HUES48 (cell line): ENCODE results near the gene CRYGN.
A peak's percentile ranks its signal among the peaks of the same experiment; 100 is the strongest.

Source experiments
- H3K27ac ChIP-seq: one replicate; pipeline ENCODE4 v1.7.0; 2013; ENCODE audit warnings: low read depth, low read length, inconsistent platforms
- H3K27me3 ChIP-seq: 2 replicates; pipeline ENCODE4 v1.6.1; 2013; ENCODE audit warnings: mild to moderate bottlenecking, low read length; ENCODE audit not compliant: control insufficient read depth, insufficient read depth
- H3K36me3 ChIP-seq: 2 replicates; pipeline ENCODE4 v1.6.1; 2013; ENCODE audit warnings: low read length; ENCODE audit not compliant: control insufficient read depth, insufficient read depth
- H3K4me1 ChIP-seq: 2 replicates; pipeline ENCODE4 v1.6.1; 2013; ENCODE audit warnings: mild to moderate bottlenecking, low read length; ENCODE audit not compliant: control insufficient read depth, insufficient read depth
- H3K4me3 ChIP-seq: 2 replicates; pipeline ENCODE4 v1.5.1; 2013; ENCODE audit warnings: mild to moderate bottlenecking, low read depth, low read length
- H3K9ac ChIP-seq: 2 replicates; pipeline ENCODE4 v1.6.1; 2013; ENCODE audit warnings: mild to moderate bottlenecking, low read depth, low read length, moderate library complexity
- H3K9me3 ChIP-seq: 2 replicates; pipeline ENCODE4 v1.6.1; 2013; ENCODE audit warnings: low read length; ENCODE audit not compliant: control insufficient read depth, insufficient read depth

The CRYGN gene

DNA sequence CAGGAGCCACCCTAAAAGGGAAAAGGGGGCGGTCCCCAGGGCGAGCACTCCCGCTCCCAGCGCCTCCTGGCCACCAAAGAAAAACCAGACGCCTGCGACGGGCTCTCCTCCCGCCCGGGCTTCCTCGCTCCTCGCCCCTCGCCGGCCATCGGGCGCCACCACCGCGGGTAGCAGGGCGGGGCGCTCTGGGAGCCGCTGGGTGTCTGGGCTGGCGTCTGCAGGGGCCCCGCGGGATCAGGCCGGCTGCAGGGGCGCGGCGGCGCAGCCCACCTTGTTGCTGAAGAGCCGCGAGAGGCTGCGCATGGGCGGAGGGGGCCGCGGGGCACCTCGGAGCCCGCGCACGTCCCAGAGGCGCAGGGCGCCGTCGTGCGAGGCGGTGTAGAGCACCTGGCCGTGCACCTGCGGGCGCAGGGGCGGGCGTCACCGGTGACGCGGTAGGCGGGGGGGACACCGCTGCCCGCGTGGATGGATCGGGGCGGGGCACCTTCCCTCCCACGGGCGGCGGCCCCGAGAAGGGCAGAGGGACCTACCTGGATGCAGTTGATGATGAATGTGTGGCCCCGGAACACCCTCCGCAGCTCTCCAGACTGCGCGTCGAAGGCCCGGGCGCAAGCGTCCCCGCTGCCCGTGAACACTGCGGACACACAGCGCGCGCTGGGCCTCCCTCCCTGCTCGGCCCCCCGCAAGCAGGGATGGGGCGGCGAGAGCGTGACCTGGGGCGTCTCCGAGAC is 58.4 kb downstream of the CRYGN start:
- Histone ChIP-seq H3K36me3 (peaks cover 5% of the 10 kb centered on the region; the same call in 1 of the 2 replicates), H3K9ac (no peak overlapping the region), H3K27ac (peak overlapping the region; percentile 26), H3K27me3 (peaks cover 32% of the 10 kb centered on the region), H3K9me3 (no peaks in the 10 kb centered on the region), H3K4me3 (peak overlapping the region; percentile 53), H3K4me1 (peaks cover 6% of the 10 kb centered on the region; the same call in 1 of the 2 replicates)

- Histone ChIP-seq H3K27me3 (peaks cover 32% of the 10 kb centered on the region), H3K9ac (no peak overlapping the region), H3K27ac (peak overlapping the region; percentile 26), H3K9me3 (no peaks in the 10 kb centered on the region), H3K36me3 (peaks cover 10% of the 10 kb centered on the region; the same call in 1 of the 2 replicates), H3K4me3 (peak overlapping the region; percentile 53; the same call in 1 of the 2 replicates), H3K4me1 (peaks cover 6% of the 10 kb centered on the region; the same call in 1 of the 2 replicates)
Measured at GRCh38 chr7:151381098-151381347, 58.9 kb downstream of the CRYGN start.

DNA sequence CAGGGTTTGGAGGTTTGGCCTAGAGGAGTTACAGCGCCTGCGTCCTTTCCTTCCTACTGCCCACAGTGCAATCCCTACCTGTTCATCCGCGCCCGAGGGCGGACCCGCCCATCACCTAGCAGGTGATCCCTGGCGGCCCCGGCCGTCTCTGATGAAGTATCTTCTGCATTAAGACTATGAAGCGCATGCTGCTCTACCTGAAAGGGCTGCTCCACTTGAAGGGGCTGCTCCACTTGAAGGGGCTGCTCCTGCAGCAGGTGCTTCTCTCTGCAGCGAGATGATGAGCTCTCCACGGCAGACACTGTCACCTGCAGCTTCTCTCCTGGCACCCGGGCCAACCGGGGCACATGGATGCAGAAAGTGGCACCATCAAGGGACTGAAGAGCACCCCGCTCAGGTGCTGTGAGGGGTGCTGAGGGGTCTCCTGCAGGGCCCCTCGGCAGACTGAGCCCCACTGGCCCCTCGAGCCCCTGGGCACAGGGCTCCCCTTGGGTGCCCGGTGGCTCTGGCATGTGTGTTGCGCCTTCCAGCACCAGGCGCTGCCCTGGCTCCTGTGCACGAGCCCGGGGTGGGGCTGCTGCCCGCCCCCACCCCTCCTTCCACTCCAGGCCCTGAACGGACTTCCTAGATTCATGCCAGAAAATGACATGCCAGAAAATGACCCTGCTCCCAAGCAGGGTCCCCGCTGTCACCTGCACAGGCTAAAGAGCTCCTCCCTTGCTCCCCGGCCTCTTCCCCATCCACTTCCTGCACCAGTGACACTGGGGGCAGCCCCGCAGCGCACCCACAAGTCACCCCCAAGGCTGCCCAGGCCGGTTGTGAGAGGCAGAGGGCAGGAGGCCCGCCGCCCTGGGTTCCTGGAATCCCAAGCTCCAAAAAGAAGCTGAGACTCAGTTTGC is 59.5 kb downstream of the CRYGN start:
- Histone ChIP-seq H3K27me3 (peaks cover 32% of the 10 kb centered on the region), H3K27ac (peak overlapping the region; percentile 26), H3K9me3 (no peaks in the 10 kb centered on the region), H3K4me3 (no peak overlapping the region; the same call in 1 of the 2 replicates), H3K9ac (no peak overlapping the region), H3K4me1 (peaks cover 6% of the 10 kb centered on the region; the same call in 1 of the 2 replicates), H3K36me3 (peaks cover 12% of the 10 kb centered on the region; the same call in 1 of the 2 replicates)

DNA sequence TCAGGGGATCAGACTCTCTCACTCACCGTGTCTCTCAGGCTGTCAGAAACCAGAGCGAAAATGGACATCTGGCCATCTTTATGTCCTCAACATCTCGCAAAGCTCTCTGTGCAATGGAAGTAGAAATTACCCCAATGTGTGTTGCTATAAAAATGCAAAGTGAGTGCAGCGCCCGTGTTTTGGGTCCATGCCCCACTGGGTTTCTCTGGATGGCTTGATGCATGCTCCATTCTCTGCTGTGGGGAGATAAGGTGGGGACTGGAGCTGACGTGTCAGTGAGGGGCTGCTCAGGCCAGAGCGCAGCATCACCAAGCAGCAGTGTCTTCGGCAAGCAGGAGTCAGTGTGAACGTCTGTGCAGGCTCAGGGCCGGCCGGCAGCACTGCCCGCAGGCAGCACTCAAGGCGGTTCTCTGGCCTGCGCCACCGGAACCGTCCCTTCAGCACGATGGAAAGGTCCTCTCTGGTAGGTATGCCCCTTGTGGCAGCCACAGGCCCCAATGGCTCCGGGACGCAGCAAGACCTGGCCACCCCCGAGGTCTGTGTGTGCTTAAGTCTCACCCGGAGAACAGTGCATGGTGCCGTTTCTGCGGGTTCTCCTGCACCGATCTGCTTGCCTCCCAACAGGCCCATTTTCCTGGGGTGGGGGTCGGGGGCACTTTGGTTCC is 60.3 kb downstream of the CRYGN start:
- no peaks in the 10 kb centered on the region for H3K9me3 ChIP-seq
- H3K27me3 ChIP-seq: peaks cover 32% of the 10 kb centered on the region
- no peak overlapping the region for H3K27ac ChIP-seq
- H3K9ac ChIP-seq: no peak overlapping the region
- peaks cover 12% of the 10 kb centered on the region; the same call in 1 of the 2 replicates for H3K36me3 ChIP-seq
- H3K4me3 ChIP-seq: no peak overlapping the region
- H3K4me1 ChIP-seq: peaks cover 6% of the 10 kb centered on the region; the same call in 1 of the 2 replicates

DNA sequence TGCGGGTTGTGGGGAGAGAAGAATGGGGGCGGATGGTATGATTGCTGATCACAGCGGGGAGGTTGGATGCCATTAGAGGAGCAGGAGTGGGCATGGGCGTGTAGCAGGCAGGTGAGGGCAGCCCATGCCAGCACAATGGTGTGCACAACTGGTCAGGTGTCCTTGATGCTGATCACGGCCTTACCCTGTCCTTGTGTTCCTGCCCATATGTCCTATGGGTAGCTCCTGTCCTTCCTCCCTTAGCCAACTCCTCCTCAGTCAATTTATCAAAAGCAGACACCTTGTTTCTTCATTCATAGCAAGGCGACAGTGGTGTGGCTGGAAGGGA is 60.8 kb downstream of the CRYGN start:
- Histone ChIP-seq H3K4me1 (peaks cover 6% of the 10 kb centered on the region; the same call in 1 of the 2 replicates), H3K4me3 (no peak overlapping the region), H3K9ac (no peak overlapping the region), H3K9me3 (no peaks in the 10 kb centered on the region), H3K27ac (no peak overlapping the region), H3K36me3 (peaks cover 12% of the 10 kb centered on the region; the same call in 1 of the 2 replicates), H3K27me3 (peaks cover 28% of the 10 kb centered on the region)
